ENCODE data around the gene TREH.
"Not testable (repeated sequence)": the region's sequence is repeated elsewhere in the genome, so short reads cannot be mapped to it uniquely, and the experiment has no call there.

Gene TREH

GRCh38 chr11:118678908-118679307, 542 bp downstream of the TREH start:
- H3K27me3 ChIP-seq (ENCODE audit: control insufficient read depth, insufficient read depth, low read length); H3K4me1 ChIP-seq (ENCODE audit: control insufficient read depth, insufficient read depth, low read length); H3K9ac ChIP-seq (ENCODE audit: low read depth, low read length); H3K36me3 ChIP-seq (ENCODE audit: control insufficient read depth, insufficient read depth, low read length); H3K4me3 ChIP-seq (ENCODE audit: low read depth, low read length); H3K9me3 ChIP-seq (ENCODE audit: control insufficient read depth, insufficient read depth, low read length): not testable (repeated sequence)

- Histone ChIP-seq H3K9me3 (ENCODE audit: control insufficient read depth, insufficient read depth, low read length) (peaks cover 4% of the 10 kb centered on the region), H3K36me3 (ENCODE audit: control insufficient read depth, insufficient read depth, low read length) (no peaks in the 10 kb centered on the region), H3K4me3 (ENCODE audit: low read depth, low read length) (no peak overlapping the region), H3K9ac (ENCODE audit: low read depth, low read length) (no peak overlapping the region), H3K4me1 (ENCODE audit: control insufficient read depth, insufficient read depth, low read length) (peaks cover 3% of the 10 kb centered on the region), H3K27me3 (ENCODE audit: control insufficient read depth, insufficient read depth, low read length) (no peaks in the 10 kb centered on the region)
These were observed 1.5 kb downstream of the TREH start for GRCh38 chr11:118677977-118678376.

DNA sequence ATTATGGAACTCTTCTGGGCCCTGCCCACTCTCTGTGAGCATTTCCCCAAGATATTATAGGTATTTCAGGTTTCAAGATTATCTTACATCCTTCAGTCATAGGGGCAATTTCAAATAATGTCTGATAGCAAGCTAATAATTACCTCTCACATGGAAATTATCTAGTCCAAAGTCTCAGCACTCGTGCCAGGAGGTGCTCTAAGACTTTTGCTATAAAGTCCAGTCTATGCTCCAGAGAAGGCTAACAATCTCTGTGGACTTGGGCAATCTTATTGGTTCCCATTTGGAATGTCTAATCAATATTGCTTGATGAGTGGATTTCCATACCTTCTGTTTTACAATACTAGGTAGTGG, 5.4 kb downstream of the TREH start:
- H3K4me3 ChIP-seq (ENCODE audit: low read depth, low read length): no peak overlapping the region
- peaks cover 4% of the 10 kb centered on the region for H3K9me3 ChIP-seq (ENCODE audit: control insufficient read depth, insufficient read depth, low read length)
- H3K4me1 ChIP-seq (ENCODE audit: control insufficient read depth, insufficient read depth, low read length): peaks cover under 1% of the 10 kb centered on the region
- H3K36me3 ChIP-seq (ENCODE audit: control insufficient read depth, insufficient read depth, low read length): no peaks in the 10 kb centered on the region
- no peak overlapping the region for H3K9ac ChIP-seq (ENCODE audit: low read depth, low read length)
- no peaks in the 10 kb centered on the region for H3K27me3 ChIP-seq (ENCODE audit: control insufficient read depth, insufficient read depth, low read length)

- Histone ChIP-seq H3K36me3 (ENCODE audit: control insufficient read depth, insufficient read depth, low read length) (no peaks in the 10 kb centered on the region), H3K27me3 (ENCODE audit: control insufficient read depth, insufficient read depth, low read length) (no peaks in the 10 kb centered on the region), H3K4me3 (ENCODE audit: low read depth, low read length) (no peak overlapping the region), H3K9me3 (ENCODE audit: control insufficient read depth, insufficient read depth, low read length) (peaks cover 4% of the 10 kb centered on the region), H3K9ac (ENCODE audit: low read depth, low read length) (no peak overlapping the region), H3K4me1 (ENCODE audit: control insufficient read depth, insufficient read depth, low read length) (no peaks in the 10 kb centered on the region)
These were observed 5.9 kb downstream of the TREH start for GRCh38 chr11:118673361-118674081.

- H3K4me1 ChIP-seq (ENCODE audit: control insufficient read depth, insufficient read depth, low read length): no peaks in the 10 kb centered on the region
- no peak overlapping the region for H3K9ac ChIP-seq (ENCODE audit: low read depth, low read length)
- H3K36me3 ChIP-seq (ENCODE audit: control insufficient read depth, insufficient read depth, low read length): no peaks in the 10 kb centered on the region
- H3K27me3 ChIP-seq (ENCODE audit: control insufficient read depth, insufficient read depth, low read length): no peaks in the 10 kb centered on the region
- H3K9me3 ChIP-seq (ENCODE audit: control insufficient read depth, insufficient read depth, low read length): peaks cover 4% of the 10 kb centered on the region
- H3K4me3 ChIP-seq (ENCODE audit: low read depth, low read length): no peak overlapping the region
These were observed 6.6 kb downstream of the TREH start for GRCh38 chr11:118672846-118673245.

- no peak overlapping the region for H3K9ac ChIP-seq (ENCODE audit: low read depth, low read length)
- peaks cover 4% of the 10 kb centered on the region for H3K9me3 ChIP-seq (ENCODE audit: control insufficient read depth, insufficient read depth, low read length)
- H3K4me3 ChIP-seq (ENCODE audit: low read depth, low read length): no peak overlapping the region
- H3K27me3 ChIP-seq (ENCODE audit: control insufficient read depth, insufficient read depth, low read length): no peaks in the 10 kb centered on the region
- H3K36me3 ChIP-seq (ENCODE audit: control insufficient read depth, insufficient read depth, low read length): no peaks in the 10 kb centered on the region
- no peaks in the 10 kb centered on the region for H3K4me1 ChIP-seq (ENCODE audit: control insufficient read depth, insufficient read depth, low read length)
These were observed 8.2 kb downstream of the TREH start for GRCh38 chr11:118671254-118671653.

DNA sequence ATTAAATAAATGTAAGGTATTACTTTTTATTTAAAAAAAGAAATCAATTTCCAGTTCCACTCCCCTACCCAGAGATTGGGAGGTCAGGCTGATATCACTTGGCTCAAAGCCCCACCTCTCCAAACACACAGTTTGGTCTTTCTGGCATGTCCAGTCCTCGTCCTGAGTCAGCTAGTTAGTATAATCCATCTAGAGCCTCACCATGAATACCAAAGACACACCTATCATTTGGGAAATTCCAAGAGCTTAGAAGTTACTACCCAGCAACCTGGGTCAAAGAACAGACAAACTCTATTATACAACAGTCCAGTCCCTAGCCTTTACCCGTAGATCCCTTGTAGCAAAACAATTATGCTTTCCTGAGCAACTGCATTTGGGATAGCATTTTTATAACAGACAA, 9.4 kb downstream of the TREH start:
- H3K9ac ChIP-seq (ENCODE audit: low read depth, low read length): no peak overlapping the region
- H3K9me3 ChIP-seq (ENCODE audit: control insufficient read depth, insufficient read depth, low read length): no peaks in the 10 kb centered on the region
- H3K27me3 ChIP-seq (ENCODE audit: control insufficient read depth, insufficient read depth, low read length): no peaks in the 10 kb centered on the region
- H3K4me3 ChIP-seq (ENCODE audit: low read depth, low read length): no peak overlapping the region
- no peaks in the 10 kb centered on the region for H3K36me3 ChIP-seq (ENCODE audit: control insufficient read depth, insufficient read depth, low read length)
- no peaks in the 10 kb centered on the region for H3K4me1 ChIP-seq (ENCODE audit: control insufficient read depth, insufficient read depth, low read length)

GRCh38 chr11:118666371-118666770, 13.1 kb downstream of the TREH start:
- no peak overlapping the region for H3K4me3 ChIP-seq (ENCODE audit: low read depth, low read length)
- no peaks in the 10 kb centered on the region for H3K9me3 ChIP-seq (ENCODE audit: control insufficient read depth, insufficient read depth, low read length)
- H3K27me3 ChIP-seq (ENCODE audit: control insufficient read depth, insufficient read depth, low read length): no peaks in the 10 kb centered on the region
- H3K36me3 ChIP-seq (ENCODE audit: control insufficient read depth, insufficient read depth, low read length): no peaks in the 10 kb centered on the region
- H3K4me1 ChIP-seq (ENCODE audit: control insufficient read depth, insufficient read depth, low read length): no peaks in the 10 kb centered on the region
- no peak overlapping the region for H3K9ac ChIP-seq (ENCODE audit: low read depth, low read length)

- Histone ChIP-seq H3K9ac (ENCODE audit: low read depth, low read length) (no peak overlapping the region), H3K36me3 (ENCODE audit: control insufficient read depth, insufficient read depth, low read length) (no peaks in the 10 kb centered on the region), H3K4me1 (ENCODE audit: control insufficient read depth, insufficient read depth, low read length) (peaks cover 9% of the 10 kb centered on the region), H3K27me3 (ENCODE audit: control insufficient read depth, insufficient read depth, low read length) (no peaks in the 10 kb centered on the region), H3K4me3 (ENCODE audit: low read depth, low read length) (no peak overlapping the region), H3K9me3 (ENCODE audit: control insufficient read depth, insufficient read depth, low read length) (no peaks in the 10 kb centered on the region)
These were observed 15.5 kb downstream of the TREH start for GRCh38 chr11:118663902-118664301.

GRCh38 chr11:118663381-118663780, 16.1 kb downstream of the TREH start:
- H3K9me3 ChIP-seq (ENCODE audit: control insufficient read depth, insufficient read depth, low read length): no peaks in the 10 kb centered on the region
- no peaks in the 10 kb centered on the region for H3K36me3 ChIP-seq (ENCODE audit: control insufficient read depth, insufficient read depth, low read length)
- no peaks in the 10 kb centered on the region for H3K27me3 ChIP-seq (ENCODE audit: control insufficient read depth, insufficient read depth, low read length)
- peaks cover 9% of the 10 kb centered on the region for H3K4me1 ChIP-seq (ENCODE audit: control insufficient read depth, insufficient read depth, low read length)
- H3K4me3 ChIP-seq (ENCODE audit: low read depth, low read length): no peak overlapping the region
- H3K9ac ChIP-seq (ENCODE audit: low read depth, low read length): no peak overlapping the region

DNA sequence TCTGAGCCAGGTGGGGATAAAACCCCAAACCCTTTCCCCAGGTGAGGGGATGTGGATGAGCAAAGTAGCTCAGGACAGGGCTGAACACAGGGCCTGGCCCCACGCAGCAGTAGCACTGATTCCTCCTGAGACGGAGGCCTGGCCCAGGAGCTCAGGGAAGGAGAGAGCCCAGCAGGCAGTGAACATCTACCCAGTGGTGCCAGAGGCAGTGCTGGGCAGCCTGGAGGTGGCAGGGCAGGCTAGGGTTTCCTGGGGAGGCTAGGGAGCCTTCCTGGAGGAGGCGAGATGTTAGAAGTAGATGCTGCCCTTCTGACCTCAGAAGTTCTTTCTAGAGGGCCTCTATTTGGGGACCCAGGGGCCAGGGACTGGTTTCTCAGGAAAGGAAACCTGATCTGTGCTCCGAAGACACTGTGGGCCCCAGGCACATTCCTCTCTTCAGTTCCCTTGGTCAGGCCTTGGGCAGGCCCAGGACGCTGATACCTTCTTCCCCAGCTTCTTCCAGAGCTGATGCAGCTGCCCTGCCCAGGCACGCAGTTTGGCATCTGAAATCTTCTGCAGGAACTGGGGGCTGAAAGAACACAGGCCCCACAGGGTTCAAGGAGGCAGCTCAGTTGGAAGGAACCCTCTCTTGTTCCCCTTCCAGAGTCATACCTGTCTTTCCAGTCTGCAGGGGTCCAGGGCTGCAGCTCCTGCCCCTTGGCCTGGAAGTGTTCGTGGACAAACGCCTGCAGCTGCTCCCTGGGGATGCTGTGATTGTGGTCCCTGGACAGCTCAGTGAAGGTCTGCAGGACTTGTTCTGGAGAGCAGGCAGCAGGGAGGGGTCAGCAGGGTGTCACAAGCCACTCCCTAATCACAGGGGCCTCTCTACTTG, 16.8 kb downstream of the TREH start:
- Histone ChIP-seq H3K4me1 (ENCODE audit: control insufficient read depth, insufficient read depth, low read length) (peaks cover 9% of the 10 kb centered on the region), H3K4me3 (ENCODE audit: low read depth, low read length) (no peak overlapping the region)

More for the DNA sequence above, 16.8 kb downstream of the TREH start:
- Histone ChIP-seq H3K9ac (ENCODE audit: low read depth, low read length) (no peak overlapping the region), H3K27me3 (ENCODE audit: control insufficient read depth, insufficient read depth, low read length) (no peaks in the 10 kb centered on the region), H3K9me3 (ENCODE audit: control insufficient read depth, insufficient read depth, low read length) (no peaks in the 10 kb centered on the region), H3K36me3 (ENCODE audit: control insufficient read depth, insufficient read depth, low read length) (peaks cover 3% of the 10 kb centered on the region)
